GM12878 (cell line): ENCODE measurements around the gene RAP1GDS1. TPM values are rescaled to one million over a fixed set of nuclear protein-coding genes. Genes with fewer than 3 reads are reported as not detected.

Experiments
- ATAC-seq: fragments of 200-7000 bp; cut with Tn5 transposase; 3 replicates; pipeline ENCODE4 v1.9.1; 2020; ENCODE audit warnings: mild to moderate bottlenecking, moderate library complexity
- BruUV-seq: library from RNA; stranded (reverse); fragments of 400-500 nt; replicated peaks from 2 replicates; lab custom pipeline; 2021; lab: Mats Ljungman, UMichigan
- CTCF ChIA-PET: fragments of 300-600 bp; sonication (Branson Sonifier 250); formaldehyde crosslinking; extraction: SDS; loops from one replicate; lab custom pipeline; 2021; ENCODE audit warnings: inconsistent platforms; lab: Yijun Ruan, JAX
- POLR2A ChIA-PET: fragments of 350-600 bp; formaldehyde crosslinking; extraction: SDS; loops from one replicate; lab custom pipeline; 2021; ENCODE audit warnings: inconsistent platforms; lab: Charles Lee
- RAD21 ChIA-PET: fragments of 300-600 bp; sonication (Branson Sonifier 250); formaldehyde crosslinking; loops from one replicate; lab custom pipeline; 2023; ENCODE audit warnings: antibody characterized with exemption; ENCODE audit not compliant: unreplicated experiment; lab: Charles Lee
- SMC1A ChIA-PET: fragments of 300-600 bp; sonication (Branson Sonifier 250); formaldehyde crosslinking; loops from one replicate; lab custom pipeline; 2023; ENCODE audit not compliant: unreplicated experiment, uncharacterized antibody; lab: Charles Lee
- DNase-seq: peaks from one replicate; pipeline ENCODE4 v3.0.0-alpha.2; 2011; ENCODE audit warnings: low read depth, low spot score
- FAIRE-seq: peaks from 3 replicates; lab custom pipeline; 2011; peaks lifted over from hg19 to GRCh38; lab: Jason Lieb, UNC
- H2AFZ ChIP-seq: 2 replicates; pipeline ENCODE4 v1.6.0; 2011; ENCODE audit warnings: low read depth, low read length, control low read depth; ENCODE audit not compliant: control insufficient read depth
- H3K27ac ChIP-seq: 2 replicates; pipeline ENCODE4 v1.5.1; 2011; ENCODE audit warnings: control low read depth; ENCODE audit not compliant: control insufficient read depth, insufficient read depth
- H3K27me3 ChIP-seq, 2 experiments: replicated peaks in 1 of 2; 2 replicates each; pipeline versions ENCODE4 v1.6.0 to v1.6.1; 2011; ENCODE audit warnings: low read length in 1 of 2; ENCODE audit not compliant: control insufficient read depth in 2 of 2, insufficient read depth in 2 of 2
- H3K36me3 ChIP-seq, 2 experiments: 2 replicates each; pipeline ENCODE4 v1.5.1; 2011; ENCODE audit warnings: low read length in 1 of 2; ENCODE audit not compliant: control insufficient read depth in 2 of 2, insufficient read depth in 2 of 2
- H3K4me1 ChIP-seq: 2 replicates; pipeline ENCODE4 v1.6.1; 2011; ENCODE audit warnings: mild to moderate bottlenecking, low read length, moderate library complexity, mixed read lengths; ENCODE audit not compliant: control insufficient read depth, insufficient read depth
- H3K4me2 ChIP-seq: 2 replicates; pipeline ENCODE4 v1.6.0; 2011; ENCODE audit warnings: control low read depth; ENCODE audit not compliant: control insufficient read depth, insufficient read depth
- H3K4me3 ChIP-seq: fragments of 200-600 bp; sonication (generic); 2 replicates; pipeline ENCODE4 v1.5.1; 2016
- H3K79me2 ChIP-seq: 2 replicates; pipeline ENCODE4 v1.6.0; 2011; ENCODE audit warnings: low read length; ENCODE audit not compliant: control insufficient read depth, insufficient read depth
- H3K9ac ChIP-seq: 2 replicates; pipeline ENCODE4 v1.8.0; 2011; ENCODE audit warnings: low read length, control low read depth, mixed read lengths; ENCODE audit not compliant: control insufficient read depth, insufficient read depth
- H3K9me3 ChIP-seq: replicated peaks from 3 replicates; pipeline ENCODE4 v1.5.1; 2011; ENCODE audit warnings: mild to moderate bottlenecking, low read length; ENCODE audit not compliant: control insufficient read depth, insufficient read depth
- H4K20me1 ChIP-seq: 2 replicates; pipeline ENCODE4 v1.6.0; 2011; ENCODE audit not compliant: control insufficient read depth, insufficient read depth
- BACH1 ChIP-seq: fragments of 450-650 bp; IDR thresholded peaks from 2 replicates; pipeline ENCODE4 v1.6.1; 2017; ENCODE audit warnings: mild to moderate bottlenecking, borderline replicate concordance
- CBX3 ChIP-seq: fragments of 200-600 bp; sonication (generic); IDR thresholded peaks from 2 replicates; pipeline ENCODE4 v1.6.1; 2016; ENCODE audit warnings: low read depth, borderline replicate concordance
- CTCF ChIP-seq, 3 experiments: IDR thresholded peaks in 2 of 3; conservative IDR thresholded peaks in 1 of 3; 2 replicates each; pipeline ENCODE4 v1.5.1; 2011; ENCODE audit warnings: low read depth in 3 of 3, low read length in 3 of 3, mild to moderate bottlenecking in 3 of 3, control low read depth in 2 of 3, moderate library complexity in 2 of 3, inconsistent platforms in 1 of 3, mixed read lengths in 1 of 3; ENCODE audit not compliant: control insufficient read depth in 2 of 3, insufficient read depth in 1 of 3; ENCODE audit errors: extremely low read depth in 1 of 3
- ETV6 ChIP-seq, 2 experiments: fragments of 450-650 bp in 1 of 2; IDR thresholded peaks in 1 of 2; conservative IDR thresholded peaks in 1 of 2; 2 replicates each; pipeline ENCODE4 v1.6.1; 2014; ENCODE audit warnings: antibody characterized with exemption in 1 of 2, borderline replicate concordance in 1 of 2, low read depth in 1 of 2, mild to moderate bottlenecking in 1 of 2, moderate library complexity in 1 of 2
- FOS ChIP-seq: IDR thresholded peaks from 3 replicates; pipeline ENCODE4 v1.6.1; 2011; ENCODE audit warnings: borderline replicate concordance; ENCODE audit not compliant: insufficient read length; ENCODE audit errors: extremely low read depth
- HCFC1 ChIP-seq: fragments of 150-350 bp; IDR thresholded peaks from 2 replicates; pipeline ENCODE4 v1.6.1; 2014; ENCODE audit warnings: low read length
- HDAC6 ChIP-seq: fragments of 200-600 bp; sonication (generic); IDR thresholded peaks from one replicate; pipeline ENCODE4 v1.8.0; 2017; ENCODE audit warnings: antibody characterized with exemption; ENCODE audit not compliant: unreplicated experiment
- MTA3 ChIP-seq: IDR thresholded peaks from 2 replicates; pipeline ENCODE4 v1.6.1; 2012; ENCODE audit warnings: low read length, inconsistent platforms, borderline replicate concordance
- RCOR1 ChIP-seq: conservative IDR thresholded peaks from 2 replicates; pipeline ENCODE4 v1.6.1; 2012; ENCODE audit warnings: low read depth, low read length, improper control_type of control experiment
- SMARCA5 ChIP-seq: fragments of 450-650 bp; IDR thresholded peaks from 2 replicates; pipeline ENCODE4 v1.6.1; 2017; ENCODE audit warnings: mild to moderate bottlenecking
- TBL1XR1 ChIP-seq: IDR thresholded peaks from 2 replicates; pipeline ENCODE4 v1.6.1; 2012; ENCODE audit warnings: low read depth, low read length, improper control_type of control experiment
- USF1 ChIP-seq: IDR thresholded peaks from 2 replicates; pipeline ENCODE4 v1.6.1; 2011; ENCODE audit warnings: borderline replicate concordance, low read depth, mild to moderate bottlenecking, moderate library complexity, mixed read lengths, low read length; ENCODE audit not compliant: insufficient read depth; ENCODE audit errors: extremely low read length
- ZNF274 ChIP-seq: IDR thresholded peaks from one replicate; pipeline ENCODE4 v1.8.0; 2011; ENCODE audit not compliant: insufficient read length, insufficient read depth
- WGBS: methylation state at CpG from one replicate; pipeline ENCODE4 v1.1.6; 2016; ENCODE audit warnings: low lambda C conversion rate; ENCODE audit not compliant: insufficient replicate concordance, insufficient coverage; ENCODE audit errors: missing lambda C conversion rate; 5-methylcytosine and 5-hydroxymethylcytosine counted together
- in situ Hi-C: fragments of 300-500 bp; cut with MboI; formaldehyde crosslinking; loops from 9 replicates; pipeline ENCODE4 v1.14.3; 2018; ENCODE audit warnings: mixed read lengths
- intact Hi-C: fragments of 100-400 bp; cut with micrococcal nuclease; formaldehyde crosslinking; loops from one replicate; pipeline ENCODE4 v1.14.2; 2022; ENCODE audit not compliant: unreplicated experiment
- polyA plus RNA-seq, 11 experiments: library from polyadenylated mRNA; depleted of rRNA in 4 of 11; unstranded in 6 of 11; stranded (reverse) in 5 of 11; fragments of >200 nt; fragmentation: Nextera tagmentation in 4 of 11; fragmentation: Illumina TruSeq in 1 of 11; extraction: Ambion mirVana in 4 of 11; extraction: Trizol in 1 of 11; gene quantifications; 1 replicate in 1 of 11; 2 replicates in 10 of 11; pipeline versions ENCODE4 v1.2.1 to v1.2.3, GENCODE V29; 2011 to 2016; ENCODE audit warnings: inconsistent platforms in 2 of 11, missing spikeins in 2 of 11, low read depth in 1 of 11
- total RNA-seq, 4 experiments: library from RNA; depleted of rRNA in 3 of 4; stranded (reverse); fragments of >200 nt in 3 of 4; fragmentation: Illumina TruSeq in 1 of 4; extraction: Trizol in 1 of 4; gene quantifications; 2 replicates each; pipeline versions ENCODE4 v1.2.1 to v1.2.3, GENCODE V29; 2013 to 2021
- TF ChIP-seq, protein P1 (sequence below): IDR thresholded peaks from 2 replicates; pipeline ENCODE4 v1.6.1; 2011; ENCODE audit warnings: low read depth, low read length, improper control_type of control experiment, borderline replicate concordance

RAP1GDS1 gene
- total and polyA plus RNA-seq, 10 of the 15 experiments (the other 5 are each of a cell fraction or from before 2014, with no cell fraction given) = 12.0 to 30.5 (median 20.7) TPM

DNA sequence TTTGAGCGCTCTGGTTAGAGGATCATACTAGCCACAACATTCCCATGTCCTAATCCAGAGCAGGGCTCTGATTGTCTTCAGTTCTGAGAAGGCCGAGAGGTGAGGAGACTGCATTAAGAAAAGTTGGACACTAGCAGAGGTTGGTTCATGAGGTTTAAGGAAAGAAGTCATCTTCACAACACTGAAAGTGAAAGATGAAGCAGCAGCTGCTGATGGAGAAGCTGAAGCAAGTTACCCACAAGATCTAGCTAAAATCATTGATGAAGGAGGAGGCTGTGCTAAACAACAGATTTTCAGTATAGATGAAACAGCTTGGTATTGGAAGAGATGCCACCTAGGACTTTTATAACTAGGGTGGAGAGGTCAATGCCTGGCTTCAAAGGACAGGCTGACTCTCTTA is 36.8 kb downstream of the RAP1GDS1 start:
- no peak for TF ChIP-seq CBX3
- no peak for TF ChIP-seq USF1
- TF ChIP-seq SMARCA5 = no peak
- no peak for TF ChIP-seq HCFC1
- TF ChIP-seq, all 136 proteins: peak for 0
- no peak for ATAC-seq
- no TSS peak for BruUV-seq

GRCh38 chr4:98300706-98301105 is 39.5 kb downstream of the RAP1GDS1 start:
- Histone ChIP-seq H3K4me2 (no peak overlapping the region), H3K36me3 (no peaks in the 10 kb centered on the region), H4K20me1 (no peaks in the 10 kb centered on the region), H2AFZ (no peak overlapping the region), H3K4me1 (no peaks in the 10 kb centered on the region), H3K9me3 (no peaks in the 10 kb centered on the region; the same call in none of the 3 replicates), H3K9ac (no peak overlapping the region), H3K27ac (no peak overlapping the region), H3K27me3 (no peaks in the 10 kb centered on the region), H3K79me2 (no peaks in the 10 kb centered on the region), H3K4me3 (no peak overlapping the region)
- ChIA-PET SMC1A (no interaction called here), CTCF (no interaction called here), POLR2A (interaction anchor here (0.7 kb wide), 1 partner anchor 387 kb away, joined by 3 read pairs; no protein-coding TSS in a partner anchor), RAD21 (no interaction called here)
- BruUV-seq = no TSS peak
- DNase-seq (no peak), FAIRE-seq (no peak), ATAC-seq (no peak)
- intact Hi-C loops = no loop called here
- in situ Hi-C loops = no loop called here
- TF ChIP-seq MTA3 (no peak), TBL1XR1 (no peak), HDAC6 (no peak), ETV6 (conservative IDR thresholded peaks at IDR 0.05 in 1 of 2, IDR thresholded peaks at IDR 0.05 in 1 of 2; ENCODE audit: borderline replicate concordance in 1 of 2, low read depth in 1 of 2) (no peak), RCOR1 (no peak), CTCF (IDR thresholded peaks at IDR 0.05 in 2 of 3, conservative IDR thresholded peaks at IDR 0.05 in 1 of 3; ENCODE audit: control insufficient read depth in 2 of 3, extremely low read depth in 1 of 3, insufficient read depth in 1 of 3, low read depth in 3 of 3, low read length in 3 of 3) (no peak), FOS (no peak), ZNF274 (no peak), BACH1 (no peak)
- TF ChIP-seq, protein P1, sequence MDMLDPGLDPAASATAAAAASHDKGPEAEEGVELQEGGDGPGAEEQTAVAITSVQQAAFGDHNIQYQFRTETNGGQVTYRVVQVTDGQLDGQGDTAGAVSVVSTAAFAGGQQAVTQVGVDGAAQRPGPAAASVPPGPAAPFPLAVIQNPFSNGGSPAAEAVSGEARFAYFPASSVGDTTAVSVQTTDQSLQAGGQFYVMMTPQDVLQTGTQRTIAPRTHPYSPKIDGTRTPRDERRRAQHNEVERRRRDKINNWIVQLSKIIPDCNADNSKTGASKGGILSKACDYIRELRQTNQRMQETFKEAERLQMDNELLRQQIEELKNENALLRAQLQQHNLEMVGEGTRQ = no peak

More for the DNA sequence above, 36.8 kb downstream of the RAP1GDS1 start:
- H3K27me3 ChIP-seq = no peaks in the 10 kb centered on the region
- ChIA-PET POLR2A (interaction anchor here (0.5 kb wide), 1 partner anchor 750 kb away, joined by 3 read pairs; no protein-coding TSS in a partner anchor), RAD21 (interaction anchor here (0.6 kb wide), 1 partner anchor 462 kb away, joined by 3 read pairs; no protein-coding TSS in a partner anchor), SMC1A (interaction anchor here (0.7 to 1.6 kb wide), 5 partner anchors 9 to 28 kb away, joined by 3 to 4 read pairs (median 3); no protein-coding TSS in a partner anchor), CTCF (no interaction called here)
- H3K9me3 ChIP-seq = no peaks in the 10 kb centered on the region; the same call in 1 of the 3 replicates
- H2AFZ ChIP-seq = no peak overlapping the region
- no peak overlapping the region for H3K9ac ChIP-seq
- H4K20me1 ChIP-seq = no peaks in the 10 kb centered on the region
- no peaks in the 10 kb centered on the region for H3K36me3 ChIP-seq
- H3K27ac ChIP-seq = no peak overlapping the region
- DNase-seq (no peak), FAIRE-seq (no peak)
- in situ Hi-C loops (no loop called here), intact Hi-C loops (no loop called here)
- no peak overlapping the region for H3K4me3 ChIP-seq
- 94% methylated on average over 2 of the region's 2 CpGs for WGBS
- no peak overlapping the region for H3K4me2 ChIP-seq
- H3K4me1 ChIP-seq = no peaks in the 10 kb centered on the region
- H3K79me2 ChIP-seq = no peaks in the 10 kb centered on the region
